Measurements from ENCODE around the gene BFSP1.

DNA sequence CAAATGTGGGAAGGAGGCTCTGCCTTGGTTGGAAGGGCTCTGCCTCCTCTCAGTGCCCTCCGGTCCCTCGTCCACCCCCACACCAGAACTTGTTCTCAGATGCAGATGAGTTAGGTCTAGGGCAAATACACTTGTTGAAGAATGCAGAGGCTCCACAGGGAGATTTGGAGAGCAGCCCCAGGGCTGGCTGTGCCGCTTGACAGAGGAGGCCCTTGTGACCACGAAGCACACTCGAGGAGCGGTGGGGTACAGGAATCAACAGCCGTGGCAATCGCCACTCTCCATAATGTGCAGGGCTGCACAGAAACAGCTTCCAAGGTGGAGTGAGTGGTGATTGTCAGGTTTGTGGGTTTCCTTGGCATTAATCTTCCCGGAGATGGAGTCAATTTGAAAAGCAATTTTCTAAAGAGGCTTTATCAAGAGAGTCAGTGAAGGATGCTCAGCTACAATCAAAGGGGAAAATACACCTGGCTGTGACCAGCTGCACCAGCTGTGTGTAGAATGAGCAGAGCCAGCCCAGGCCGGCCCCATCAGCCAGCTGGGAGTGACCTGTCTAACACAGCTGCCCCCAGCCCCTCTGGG, 59.5 kb downstream of the BFSP1 start:
- TF ChIP-seq, protein P1, sequence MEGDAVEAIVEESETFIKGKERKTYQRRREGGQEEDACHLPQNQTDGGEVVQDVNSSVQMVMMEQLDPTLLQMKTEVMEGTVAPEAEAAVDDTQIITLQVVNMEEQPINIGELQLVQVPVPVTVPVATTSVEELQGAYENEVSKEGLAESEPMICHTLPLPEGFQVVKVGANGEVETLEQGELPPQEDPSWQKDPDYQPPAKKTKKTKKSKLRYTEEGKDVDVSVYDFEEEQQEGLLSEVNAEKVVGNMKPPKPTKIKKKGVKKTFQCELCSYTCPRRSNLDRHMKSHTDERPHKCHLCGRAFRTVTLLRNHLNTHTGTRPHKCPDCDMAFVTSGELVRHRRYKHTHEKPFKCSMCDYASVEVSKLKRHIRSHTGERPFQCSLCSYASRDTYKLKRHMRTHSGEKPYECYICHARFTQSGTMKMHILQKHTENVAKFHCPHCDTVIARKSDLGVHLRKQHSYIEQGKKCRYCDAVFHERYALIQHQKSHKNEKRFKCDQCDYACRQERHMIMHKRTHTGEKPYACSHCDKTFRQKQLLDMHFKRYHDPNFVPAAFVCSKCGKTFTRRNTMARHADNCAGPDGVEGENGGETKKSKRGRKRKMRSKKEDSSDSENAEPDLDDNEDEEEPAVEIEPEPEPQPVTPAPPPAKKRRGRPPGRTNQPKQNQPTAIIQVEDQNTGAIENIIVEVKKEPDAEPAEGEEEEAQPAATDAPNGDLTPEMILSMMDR (IDR thresholded peaks at IDR 0.05): no peak
- no peak for TF ChIP-seq USF2 (IDR thresholded peaks at IDR 0.05; ENCODE audit: borderline replicate concordance, low read depth, low read length)
- no peak for TF ChIP-seq MEF2A (IDR thresholded peaks at IDR 0.05; ENCODE audit: borderline replicate concordance, low read depth)
- no peak for TF ChIP-seq FOSL2 (IDR thresholded peaks at IDR 0.05; ENCODE audit: borderline replicate concordance, low read depth)
- no peak for TF ChIP-seq SMC3 (IDR thresholded peaks at IDR 0.05; ENCODE audit: low read depth, low read length)
- TF ChIP-seq POLR2AphosphoS5 (IDR thresholded peaks at IDR 0.05; ENCODE audit: low read depth, low read length): no peak
- TF ChIP-seq ZBTB33 (IDR thresholded peaks at IDR 0.05; ENCODE audit: borderline replicate concordance, low read depth): no peak
- TF ChIP-seq REST (IDR thresholded peaks at IDR 0.05; ENCODE audit: low read depth, low read length): no peak
- TF ChIP-seq TAF1 (IDR thresholded peaks at IDR 0.05; ENCODE audit: borderline replicate concordance, low read depth, low read length): no peak
- no peak for TF ChIP-seq PBX3 (IDR thresholded peaks at IDR 0.05)
- no peak for TF ChIP-seq MAX (IDR thresholded peaks at IDR 0.05; ENCODE audit: low read depth)
- TF ChIP-seq ELF1 (IDR thresholded peaks at IDR 0.05): no peak

All from SK-N-SH (cell line).